Liver (tissue), 9 donors: Measurements from ENCODE around the gene CYSRT1. TPM values are rescaled to one million over a fixed set of nuclear protein-coding genes. Genes with fewer than 3 reads are reported as not detected.

Experiments
- DNase-seq: peaks from one replicate; pipeline ENCODE4 v3.0.0-alpha.2; 2017; ENCODE audit warnings: low spot score
- H3K27ac ChIP-seq, 2 donors: one replicate each; pipeline ENCODE4 v1.7.0; 2013; ENCODE audit warnings: inconsistent platforms in 2 of 2, low read length in 2 of 2, control low read depth in 1 of 2, low read depth in 1 of 2, mild to moderate bottlenecking in 1 of 2
- H3K27me3 ChIP-seq, 4 donors: one replicate each; pipeline versions ENCODE4 v1.6.1 to v1.7.0; 2013; ENCODE audit warnings: low read length in 3 of 4, inconsistent platforms in 1 of 4, mild to moderate bottlenecking in 1 of 4, moderate library complexity in 1 of 4; ENCODE audit not compliant: control insufficient read depth in 4 of 4, insufficient read depth in 4 of 4
- H3K36me3 ChIP-seq, 4 donors: one replicate each; pipeline versions ENCODE4 v1.6.1 to v1.7.0; 2013; ENCODE audit warnings: low read length in 3 of 4, mild to moderate bottlenecking in 3 of 4, low read depth in 1 of 4, moderate library complexity in 1 of 4; ENCODE audit not compliant: control insufficient read depth in 4 of 4, insufficient read depth in 3 of 4
- H3K4me1 ChIP-seq, 4 donors: one replicate each; pipeline versions ENCODE4 v1.6.1 to v1.7.0; 2013; ENCODE audit warnings: low read length in 3 of 4, mild to moderate bottlenecking in 3 of 4, moderate library complexity in 1 of 4; ENCODE audit not compliant: control insufficient read depth in 4 of 4, insufficient read depth in 4 of 4
- H3K4me3 ChIP-seq, 3 donors: one replicate each; pipeline versions ENCODE4 v1.6.1 to v1.7.0; 2013; ENCODE audit warnings: low read length in 3 of 3, control low read depth in 1 of 3, low read depth in 1 of 3, mild to moderate bottlenecking in 1 of 3
- H3K9ac ChIP-seq, 2 donors: one replicate each; pipeline ENCODE4 v1.7.0; 2013; ENCODE audit warnings: low read length in 2 of 2, mild to moderate bottlenecking in 2 of 2, moderate library complexity in 2 of 2, control low read depth in 1 of 2, low read depth in 1 of 2
- H3K9me3 ChIP-seq, 4 donors: one replicate each; pipeline versions ENCODE4 v1.6.1 to v1.7.0; 2013; ENCODE audit warnings: low read length in 3 of 4; ENCODE audit not compliant: control insufficient read depth in 4 of 4
- EGR1 ChIP-seq, 2 donors: IDR thresholded peaks; 2 replicates each; pipeline ENCODE4 v1.6.1; 2016 to 2018; ENCODE audit warnings: antibody characterized with exemption in 2 of 2, low read depth in 2 of 2
- GABPA ChIP-seq, 2 donors: IDR thresholded peaks in 1 of 2; conservative IDR thresholded peaks in 1 of 2; 2 replicates each; pipeline ENCODE4 v1.6.1; 2016; ENCODE audit warnings: antibody characterized with exemption in 2 of 2, mild to moderate bottlenecking in 1 of 2, moderate library complexity in 1 of 2
- HNF4A ChIP-seq, 2 donors: conservative IDR thresholded peaks; 2 replicates each; pipeline ENCODE4 v1.6.1; 2016; ENCODE audit warnings: antibody characterized with exemption in 2 of 2, mild to moderate bottlenecking in 2 of 2
- HNF4G ChIP-seq: IDR thresholded peaks from 2 replicates; pipeline ENCODE4 v1.6.1; 2016; ENCODE audit warnings: antibody characterized with exemption
- JUND ChIP-seq, 2 donors: IDR thresholded peaks; 2 replicates each; pipeline ENCODE4 v1.6.1; 2016; ENCODE audit warnings: antibody characterized with exemption in 2 of 2
- NR2F2 ChIP-seq: IDR thresholded peaks from 2 replicates; pipeline ENCODE4 v1.6.1; 2016; ENCODE audit warnings: antibody characterized with exemption
- SP1 ChIP-seq: IDR thresholded peaks from 2 replicates; pipeline ENCODE4 v1.6.1; 2018; ENCODE audit warnings: antibody characterized with exemption, mild to moderate bottlenecking
- TAF1 ChIP-seq: conservative IDR thresholded peaks from 2 replicates; pipeline ENCODE4 v1.6.1; 2016; ENCODE audit warnings: antibody characterized with exemption, mild to moderate bottlenecking
- WGBS: extraction: QIAGEN DNeasy Blood & Tissue Kit; methylation state at CpG from one replicate; pipeline ENCODE4 v1.1.7; 2013; 5-methylcytosine and 5-hydroxymethylcytosine counted together
- polyA plus RNA-seq, 2 donors: library from polyadenylated mRNA; stranded (reverse) in 1 of 2; unstranded in 1 of 2; fragments of 200-250 nt in 1 of 2; fragments of >200 nt in 1 of 2; fragmentation: Nextera tagmentation in 1 of 2; extraction: Ambion mirVana in 1 of 2; gene quantifications; one replicate each; pipeline versions ENCODE4 v1.2.1 to v1.2.3, GENCODE V29; 2013 to 2015
- total RNA-seq, 2 donors: library from RNA; depleted of rRNA; stranded (reverse); fragments of >200 nt; gene quantifications; one replicate each; pipeline ENCODE4 v1.2.3, GENCODE V29; 2014
- TF ChIP-seq, protein P1 (sequence below): IDR thresholded peaks from 2 replicates; pipeline ENCODE4 v1.6.1; 2016; ENCODE audit warnings: antibody characterized with exemption
- TF ChIP-seq, protein P2 (sequence below): IDR thresholded peaks from 2 replicates; pipeline ENCODE4 v1.6.1; 2016; ENCODE audit warnings: antibody characterized with exemption, mild to moderate bottlenecking
- donor health status: healthy.
- donor health status: healthy.
- donor health status: healthy.
- donor health status: healthy.
- donor health status: healthy.

CYSRT1 gene
- total and polyA plus RNA-seq, 4 donors, result 0.14 to 0.50 (median 0.20) TPM

DNA sequence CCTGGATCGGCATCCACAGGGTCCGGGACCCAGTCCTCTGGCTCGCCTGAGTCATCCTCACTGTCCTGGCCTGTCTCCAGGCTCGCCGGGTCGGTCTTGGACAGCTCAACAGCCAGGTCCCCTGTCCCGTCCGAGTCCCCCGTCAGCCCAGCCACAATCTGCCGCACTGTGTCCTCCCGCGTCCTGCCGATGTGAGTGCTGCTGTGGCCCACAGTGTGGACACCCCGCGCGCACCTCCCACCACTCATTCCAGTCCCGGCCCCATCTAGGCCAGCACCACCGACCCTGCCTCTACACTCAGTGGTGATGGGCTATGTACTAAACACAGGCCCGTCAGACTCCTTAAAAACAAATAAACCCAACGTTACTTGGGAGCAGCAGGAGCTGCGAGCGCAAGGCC, 43.3 kb upstream of the CYSRT1 start:
- no peaks in the 10 kb centered on the region for H3K9me3 ChIP-seq
- no peak overlapping the region for H3K9ac ChIP-seq
- H3K27me3 ChIP-seq, result no peaks in the 10 kb centered on the region
- H3K4me1 ChIP-seq, result peaks cover 2 to 9% (median 7%) of the 10 kb centered on the region in 4 donors
- no peak for DNase-seq
- H3K36me3 ChIP-seq, result peaks cover 15 to 70% (median 28%) of the 10 kb centered on the region in 4 donors
- 96% methylated on average over 22 of the region's 22 CpGs for whole genome bisulfite sequencing
- no peak overlapping the region for H3K4me3 ChIP-seq
- TF ChIP-seq SP1 (no peak), GABPA (IDR thresholded peaks at IDR 0.05 in 1 of 2, conservative IDR thresholded peaks at IDR 0.05 in 1 of 2) (no peak), EGR1 (IDR thresholded peaks at IDR 0.05; ENCODE audit: low read depth in 2 of 2) (no peak), NR2F2 (no peak), HNF4G (no peak), HNF4A (conservative IDR thresholded peaks at IDR 0.05) (no peak)
- TF ChIP-seq, protein P1, sequence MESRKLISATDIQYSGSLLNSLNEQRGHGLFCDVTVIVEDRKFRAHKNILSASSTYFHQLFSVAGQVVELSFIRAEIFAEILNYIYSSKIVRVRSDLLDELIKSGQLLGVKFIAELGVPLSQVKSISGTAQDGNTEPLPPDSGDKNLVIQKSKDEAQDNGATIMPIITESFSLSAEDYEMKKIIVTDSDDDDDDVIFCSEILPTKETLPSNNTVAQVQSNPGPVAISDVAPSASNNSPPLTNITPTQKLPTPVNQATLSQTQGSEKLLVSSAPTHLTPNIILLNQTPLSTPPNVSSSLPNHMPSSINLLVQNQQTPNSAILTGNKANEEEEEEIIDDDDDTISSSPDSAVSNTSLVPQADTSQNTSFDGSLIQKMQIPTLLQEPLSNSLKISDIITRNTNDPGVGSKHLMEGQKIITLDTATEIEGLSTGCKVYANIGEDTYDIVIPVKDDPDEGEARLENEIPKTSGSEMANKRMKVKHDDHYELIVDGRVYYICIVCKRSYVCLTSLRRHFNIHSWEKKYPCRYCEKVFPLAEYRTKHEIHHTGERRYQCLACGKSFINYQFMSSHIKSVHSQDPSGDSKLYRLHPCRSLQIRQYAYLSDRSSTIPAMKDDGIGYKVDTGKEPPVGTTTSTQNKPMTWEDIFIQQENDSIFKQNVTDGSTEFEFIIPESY, result no peak
- TF ChIP-seq, protein P2, sequence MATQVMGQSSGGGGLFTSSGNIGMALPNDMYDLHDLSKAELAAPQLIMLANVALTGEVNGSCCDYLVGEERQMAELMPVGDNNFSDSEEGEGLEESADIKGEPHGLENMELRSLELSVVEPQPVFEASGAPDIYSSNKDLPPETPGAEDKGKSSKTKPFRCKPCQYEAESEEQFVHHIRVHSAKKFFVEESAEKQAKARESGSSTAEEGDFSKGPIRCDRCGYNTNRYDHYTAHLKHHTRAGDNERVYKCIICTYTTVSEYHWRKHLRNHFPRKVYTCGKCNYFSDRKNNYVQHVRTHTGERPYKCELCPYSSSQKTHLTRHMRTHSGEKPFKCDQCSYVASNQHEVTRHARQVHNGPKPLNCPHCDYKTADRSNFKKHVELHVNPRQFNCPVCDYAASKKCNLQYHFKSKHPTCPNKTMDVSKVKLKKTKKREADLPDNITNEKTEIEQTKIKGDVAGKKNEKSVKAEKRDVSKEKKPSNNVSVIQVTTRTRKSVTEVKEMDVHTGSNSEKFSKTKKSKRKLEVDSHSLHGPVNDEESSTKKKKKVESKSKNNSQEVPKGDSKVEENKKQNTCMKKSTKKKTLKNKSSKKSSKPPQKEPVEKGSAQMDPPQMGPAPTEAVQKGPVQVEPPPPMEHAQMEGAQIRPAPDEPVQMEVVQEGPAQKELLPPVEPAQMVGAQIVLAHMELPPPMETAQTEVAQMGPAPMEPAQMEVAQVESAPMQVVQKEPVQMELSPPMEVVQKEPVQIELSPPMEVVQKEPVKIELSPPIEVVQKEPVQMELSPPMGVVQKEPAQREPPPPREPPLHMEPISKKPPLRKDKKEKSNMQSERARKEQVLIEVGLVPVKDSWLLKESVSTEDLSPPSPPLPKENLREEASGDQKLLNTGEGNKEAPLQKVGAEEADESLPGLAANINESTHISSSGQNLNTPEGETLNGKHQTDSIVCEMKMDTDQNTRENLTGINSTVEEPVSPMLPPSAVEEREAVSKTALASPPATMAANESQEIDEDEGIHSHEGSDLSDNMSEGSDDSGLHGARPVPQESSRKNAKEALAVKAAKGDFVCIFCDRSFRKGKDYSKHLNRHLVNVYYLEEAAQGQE, result no peak
- H3K27ac ChIP-seq, result no peak overlapping the region

DNA sequence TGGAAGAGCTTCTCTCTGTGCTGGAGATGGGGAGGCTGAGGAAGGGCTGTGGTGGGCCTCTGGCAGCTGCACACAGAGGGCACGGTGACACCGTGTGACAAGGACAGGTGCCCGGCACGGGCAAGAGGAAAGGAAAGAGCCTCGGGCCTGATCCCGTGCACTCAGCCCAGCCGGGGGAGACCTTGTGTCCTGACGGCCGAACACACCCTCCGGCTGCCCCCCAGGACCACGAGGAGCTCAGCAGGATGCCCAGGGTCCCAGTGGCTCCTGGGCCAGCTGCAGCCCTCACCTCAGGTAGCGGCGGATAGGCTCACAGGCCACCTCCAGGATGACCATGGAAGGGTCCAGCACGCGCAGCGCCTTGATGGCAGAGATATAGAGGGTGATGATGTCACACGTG, 42.1 kb upstream of the CYSRT1 start:
- Histone ChIP-seq H3K9me3 (no peaks in the 10 kb centered on the region), H3K27ac (no peak overlapping the region), H3K4me1 (peaks cover 12 to 20% (median 19%) of the 10 kb centered on the region in 4 donors), H3K9ac (no peak overlapping the region), H3K4me3 (no peak overlapping the region), H3K27me3 (no peaks in the 10 kb centered on the region), H3K36me3 (peaks cover 15 to 68% (median 26%) of the 10 kb centered on the region in 4 donors)
- no peak for DNase-seq
- TF ChIP-seq, protein P2, result no peak
- TF ChIP-seq NR2F2 (no peak), JUND (IDR thresholded peaks at IDR 0.05) (no peak), SP1 (no peak), TAF1 (no peak)
- TF ChIP-seq, protein P1, result no peak
- 96% methylated on average over 17 of the region's 17 CpGs for WGBS
